NCI-H69 (cell line): ENCODE data around the gene CALCA.
"Not testable (repeated sequence)": the region's sequence is repeated elsewhere in the genome, so short reads cannot be mapped to it uniquely, and the experiment has no call there.

ENCODE experiments used
- DNase-seq: peaks from one replicate; lab custom pipeline; 2025; lab: John Stamatoyannopoulos, UW

CALCA gene, protein sequence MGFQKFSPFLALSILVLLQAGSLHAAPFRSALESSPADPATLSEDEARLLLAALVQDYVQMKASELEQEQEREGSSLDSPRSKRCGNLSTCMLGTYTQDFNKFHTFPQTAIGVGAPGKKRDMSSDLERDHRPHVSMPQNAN

DNA sequence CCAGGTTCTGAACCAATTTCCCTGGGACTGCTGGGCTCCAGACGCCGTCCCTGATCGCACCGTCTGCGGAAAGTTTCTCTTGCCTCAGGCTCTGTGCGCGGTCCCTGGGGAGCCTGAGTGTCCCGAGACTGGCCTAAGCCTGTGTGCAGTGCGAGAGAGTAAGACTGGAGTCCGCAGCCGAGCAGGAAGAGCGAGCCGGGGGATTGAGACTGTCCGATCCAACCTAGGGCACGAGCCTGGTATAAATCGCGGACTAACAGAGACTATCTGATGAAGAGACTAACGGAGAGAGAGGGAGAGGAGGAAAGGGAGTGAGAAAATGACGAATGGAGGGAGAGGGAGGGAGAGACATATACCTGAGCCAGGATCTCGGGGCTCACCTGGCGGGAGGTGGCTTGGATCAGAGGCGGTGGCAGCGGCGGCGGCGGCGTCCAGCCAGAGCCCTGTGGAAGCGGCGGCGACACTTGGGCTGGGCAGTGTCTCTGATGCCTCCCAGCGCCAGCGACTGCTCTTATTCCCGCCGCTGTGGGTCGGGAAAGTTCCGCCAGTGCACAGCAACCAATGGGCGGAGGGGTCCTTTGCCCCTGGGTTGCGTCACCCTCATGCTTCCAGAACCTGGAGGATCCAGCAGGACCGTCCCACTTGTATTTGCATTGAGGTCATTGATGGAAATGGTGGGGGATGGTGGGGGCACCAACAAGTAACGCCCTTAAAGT, at the start of gene CALCA:
CALCA (minus strand) TSS at position 487 of the 716 bp plus-strand sequence. CDS start 1,159 bp downstream, outside the sequence.
- no peak for DNase-seq

DNA sequence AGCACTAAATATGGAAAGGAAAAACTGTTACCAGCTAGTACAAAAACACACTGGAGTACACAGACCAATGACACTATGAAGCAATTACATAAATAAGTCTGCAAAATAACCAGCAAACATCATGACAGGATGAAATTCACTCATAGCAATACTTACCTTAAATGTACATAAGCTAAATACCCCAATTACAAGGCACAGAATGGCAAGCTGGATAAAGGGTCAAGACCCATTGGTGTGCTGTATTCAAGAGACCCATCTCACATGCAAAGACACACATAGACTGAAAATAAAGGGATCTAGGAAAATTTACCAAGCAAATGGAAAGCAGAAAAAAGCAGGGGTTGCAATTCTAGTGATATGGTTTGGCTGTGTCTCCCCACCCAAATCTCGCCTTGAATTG, 44.0 kb upstream of the CALCA start:
- DNase-seq: no peak

DNA sequence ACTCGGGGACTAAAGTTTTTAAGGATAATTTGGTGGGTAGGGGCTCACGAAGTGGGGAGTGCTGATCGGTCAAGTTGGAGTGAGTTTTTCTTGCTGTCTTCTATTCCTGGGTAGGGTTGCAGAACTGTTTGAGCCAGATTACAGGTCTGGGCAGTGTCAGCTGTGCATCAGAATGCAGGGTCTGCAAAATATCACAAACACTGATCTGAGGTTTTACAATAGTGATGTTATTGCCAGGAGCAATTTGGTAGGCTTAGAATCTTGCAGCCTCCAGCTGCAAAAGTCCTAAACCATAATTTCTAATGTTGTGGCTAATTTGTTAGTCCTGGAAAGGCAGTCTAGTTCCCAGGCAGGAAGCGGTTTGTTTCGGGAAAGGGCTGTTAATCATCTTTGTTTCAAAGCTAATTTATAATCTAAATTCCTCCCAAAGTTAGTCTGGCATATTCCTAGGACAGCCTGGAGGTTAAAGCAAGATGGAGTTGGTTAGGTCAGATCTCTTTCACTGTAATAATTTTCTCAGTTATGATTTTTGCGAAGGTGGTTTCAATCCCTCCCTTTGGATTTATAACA, 39.7 kb upstream of the CALCA start:
- no peak for DNase-seq

DNA sequence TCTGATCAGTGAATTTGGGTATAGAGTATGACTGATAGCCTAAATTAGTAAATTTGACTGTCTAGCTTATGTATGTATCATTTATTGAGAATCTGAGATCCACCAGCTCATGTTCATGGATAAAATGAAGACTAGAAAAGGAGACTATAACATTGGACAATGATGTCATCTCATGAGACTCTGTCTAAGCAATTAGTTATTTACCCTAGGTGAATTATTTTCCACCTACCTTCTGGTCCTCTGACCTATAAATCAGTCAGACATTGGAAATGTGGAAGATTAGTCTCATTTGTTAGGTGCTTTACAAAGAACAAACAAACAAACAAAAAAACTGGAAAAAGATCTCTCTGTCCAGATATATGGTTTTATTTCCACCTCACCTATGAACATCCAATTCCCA, 38.7 kb upstream of the CALCA start:
- no peak for DNase-seq

DNA sequence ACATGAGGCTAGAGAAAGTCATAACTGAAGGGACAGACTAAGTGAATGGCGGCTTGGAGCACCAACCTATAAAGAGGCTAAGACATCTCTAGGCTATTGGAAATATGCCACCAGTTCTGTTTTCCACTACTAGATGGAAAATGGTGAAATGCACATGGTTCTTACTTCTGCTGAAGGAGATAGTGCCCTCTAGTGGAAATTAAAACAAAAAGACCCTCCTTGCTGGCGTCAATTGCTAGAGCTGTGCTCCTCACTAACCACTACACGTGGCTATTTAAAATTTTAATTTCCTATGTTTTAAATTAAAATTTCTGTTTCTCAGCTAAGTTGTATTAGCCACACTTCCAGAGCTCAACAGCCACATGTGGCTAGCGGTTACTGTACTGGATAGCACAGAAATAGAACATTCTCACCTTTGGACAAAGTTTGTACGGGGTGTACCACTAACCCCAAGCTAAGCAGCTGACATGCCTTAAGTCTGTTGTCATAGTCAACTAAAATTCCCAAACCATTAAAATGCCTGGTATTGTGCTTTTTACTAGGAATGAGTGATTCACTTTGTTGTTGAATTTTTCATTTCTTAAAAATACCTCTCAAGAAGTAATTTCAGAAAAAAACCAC, 34.1 kb upstream of the CALCA start:
- peak; percentile 67 for DNase-seq

DNA sequence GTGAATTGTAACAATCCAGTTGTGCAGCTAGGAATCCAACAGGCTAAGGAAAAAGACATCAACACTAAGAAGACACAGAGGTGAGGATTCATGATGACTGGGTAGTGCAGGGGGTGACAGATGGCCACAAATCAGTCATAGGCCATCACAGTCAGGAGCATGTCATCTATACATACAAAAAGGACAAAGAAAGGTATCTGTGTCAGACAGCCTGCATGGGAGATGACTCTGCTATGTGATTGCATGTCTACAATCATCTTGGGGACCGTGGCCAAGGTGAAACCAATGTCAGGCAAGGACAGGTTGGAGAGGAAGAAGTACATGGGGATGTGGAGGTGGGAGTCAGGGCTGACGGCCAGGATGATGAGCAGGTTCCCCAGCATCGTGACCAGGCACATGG, 16.0 kb upstream of the CALCA start:
- DNase-seq: not testable (repeated sequence)

DNA sequence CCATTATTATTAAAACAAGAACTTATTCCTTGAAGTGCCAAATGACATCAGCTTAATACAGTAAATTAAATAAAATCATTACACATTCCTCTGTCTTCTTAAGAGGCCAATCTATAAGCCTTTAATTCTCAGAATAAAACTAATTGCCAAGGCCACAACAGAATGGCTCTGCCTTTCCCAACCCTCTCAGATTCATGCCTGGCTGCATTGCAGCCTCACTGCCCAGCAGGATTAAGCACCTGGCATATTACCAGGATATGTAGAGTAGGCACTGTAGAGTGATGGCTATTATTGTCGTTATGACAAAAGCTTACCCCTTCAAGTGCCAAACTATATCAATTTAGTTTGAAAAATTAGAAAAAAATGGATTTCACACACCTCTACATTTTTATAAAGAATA, 9.4 kb upstream of the CALCA start:
- no peak for DNase-seq

DNA sequence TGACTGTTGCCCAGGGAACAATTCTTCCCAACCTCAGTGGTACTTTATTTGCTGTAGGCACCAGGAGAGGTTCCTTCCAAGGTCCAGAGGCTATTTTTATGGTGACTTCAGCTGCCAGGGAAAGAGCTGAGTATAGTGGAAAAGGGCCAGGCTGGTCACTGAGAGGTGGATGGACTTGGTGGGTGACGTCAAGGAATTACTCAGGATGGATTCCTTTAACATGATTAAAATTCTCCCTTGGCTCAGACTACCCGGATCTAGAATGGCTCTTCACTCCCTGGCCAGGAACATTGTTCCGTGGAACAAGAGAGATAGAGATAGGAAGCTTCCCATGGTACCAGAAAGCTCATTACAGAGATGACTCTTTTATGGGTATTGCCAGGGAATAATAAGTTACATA, 8.7 kb upstream of the CALCA start:
- no peak for DNase-seq

DNA sequence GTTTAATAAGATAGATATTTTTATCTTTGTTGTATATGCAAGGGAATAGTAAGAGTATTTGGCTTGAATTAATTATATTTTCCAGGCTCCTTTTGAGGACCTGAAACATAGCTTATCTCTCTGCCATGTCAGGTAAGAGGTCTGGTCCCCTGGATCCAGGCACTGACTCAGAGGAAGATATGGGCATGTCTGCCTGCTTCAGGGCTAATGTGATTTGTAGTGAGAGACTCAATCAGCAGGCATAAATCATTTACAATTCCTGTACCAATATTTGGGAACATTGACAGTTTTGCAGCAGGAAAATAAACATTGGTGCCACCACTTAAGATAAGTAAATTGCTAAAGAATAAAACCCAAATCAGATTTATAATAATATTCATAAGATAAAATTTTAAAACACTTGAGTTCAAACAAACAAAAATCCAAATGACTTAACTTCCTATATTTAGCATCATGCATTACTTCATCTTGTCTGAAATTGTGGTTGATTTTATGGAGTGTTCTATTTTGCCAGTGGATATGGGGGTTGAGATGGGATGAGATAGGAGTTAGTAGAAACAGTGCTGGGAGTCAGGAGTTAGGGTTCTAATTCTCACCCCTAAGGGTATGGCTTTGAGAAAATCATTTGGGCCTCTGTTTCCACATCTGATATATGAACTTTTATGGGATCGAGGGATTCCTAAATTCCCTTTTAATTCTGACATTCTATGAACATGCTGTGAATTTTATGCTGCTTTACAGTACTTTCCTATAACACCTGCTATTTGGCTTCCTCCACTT, 5.1 kb upstream of the CALCA start:
- no peak for DNase-seq

DNA sequence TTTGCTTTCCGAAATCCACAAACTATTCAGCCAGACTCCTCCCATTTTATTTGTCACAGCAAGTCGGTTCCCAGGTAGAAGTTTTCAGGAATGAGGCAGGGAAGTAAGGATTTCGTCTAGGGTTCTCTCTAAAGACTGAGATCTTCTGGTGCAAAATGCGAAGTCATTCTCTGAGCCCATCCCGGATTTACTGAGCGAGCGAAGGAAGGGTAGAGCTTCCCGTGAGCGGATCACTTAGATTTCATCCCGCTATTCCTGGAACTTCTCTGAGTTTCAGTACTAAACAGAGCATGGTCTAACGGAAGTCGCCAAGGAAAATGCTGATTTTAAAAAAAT, 3.1 kb upstream of the CALCA start:
- no peak for DNase-seq

DNA sequence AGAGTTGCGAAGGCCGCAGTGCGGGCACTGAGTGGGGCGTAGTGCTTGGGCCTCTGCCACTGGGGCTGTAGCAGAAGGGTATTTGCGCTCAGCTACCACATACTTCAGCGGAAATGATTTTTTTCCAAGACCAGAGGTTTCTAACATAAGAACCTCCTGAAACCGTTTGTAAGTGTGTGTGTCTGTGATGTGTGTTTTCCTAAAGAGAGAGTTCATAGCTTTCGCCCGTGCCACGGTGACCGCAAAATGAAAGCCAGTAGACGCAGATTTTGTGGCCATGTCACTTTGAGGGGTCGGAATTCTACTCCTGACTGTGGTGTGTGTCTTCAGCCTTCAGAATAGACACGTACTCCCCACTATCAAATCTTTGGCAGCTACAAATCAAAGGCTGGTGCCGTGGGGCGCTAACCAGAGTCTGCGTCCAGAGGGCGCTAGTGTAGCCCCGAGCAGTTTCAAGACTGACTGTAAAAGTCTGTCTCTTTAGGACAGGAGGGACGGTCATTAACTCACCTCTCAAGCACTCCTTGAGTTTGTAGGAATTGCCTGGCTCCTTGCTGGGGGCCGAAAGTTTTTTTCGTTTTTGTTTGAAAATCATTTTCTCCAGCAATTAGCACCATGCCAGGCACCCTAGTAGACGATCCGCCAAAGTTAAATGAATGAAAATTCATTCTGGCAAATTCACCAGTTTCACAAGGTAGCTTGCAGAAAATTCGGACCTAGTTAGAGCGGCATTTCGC, 2.5 kb upstream of the CALCA start:
- no peak for DNase-seq

DNA sequence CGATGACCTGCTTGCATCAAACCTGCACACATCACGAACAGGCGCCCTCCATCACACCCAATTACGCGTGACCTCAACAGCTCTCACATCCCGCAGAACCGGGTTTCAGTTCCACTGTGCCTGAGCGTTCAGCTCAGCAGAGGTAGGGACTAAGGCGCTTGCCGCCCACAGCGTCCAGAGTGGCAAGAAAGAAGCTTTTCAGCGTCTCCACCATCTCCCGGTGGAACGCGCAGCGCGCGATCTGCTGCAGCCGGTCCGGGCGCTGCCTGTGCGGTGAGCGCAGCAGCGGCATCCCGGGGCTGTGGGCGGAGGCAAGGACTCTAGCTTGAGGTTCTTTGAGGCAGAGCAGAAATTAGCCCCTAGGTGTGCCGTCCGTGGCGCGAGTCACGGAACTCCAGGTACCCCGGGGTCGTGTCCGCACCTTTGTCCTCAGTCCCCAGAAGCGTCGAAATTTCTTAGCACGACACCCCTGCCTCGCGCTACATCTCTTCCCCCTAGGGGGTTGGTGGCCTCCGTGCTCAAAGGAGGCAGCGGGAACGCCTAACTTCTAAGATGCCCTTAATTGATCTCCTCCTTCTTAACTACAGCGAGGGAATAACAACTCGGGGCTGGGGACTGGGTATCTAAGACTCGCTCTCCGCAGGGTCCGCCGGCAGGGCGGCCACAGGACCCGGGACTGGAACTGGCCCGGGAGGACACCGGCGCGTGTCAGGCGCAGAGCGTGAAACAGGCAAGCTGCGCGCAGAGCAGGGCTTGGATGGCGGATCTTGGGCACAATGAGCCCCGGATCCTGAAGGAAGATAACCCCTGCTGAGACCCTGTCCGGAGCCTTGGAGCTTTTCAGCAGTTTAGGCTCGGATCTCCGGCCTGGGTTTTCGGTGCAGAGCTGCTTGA, 1.7 kb upstream of the CALCA start:
- no peak for DNase-seq

DNA sequence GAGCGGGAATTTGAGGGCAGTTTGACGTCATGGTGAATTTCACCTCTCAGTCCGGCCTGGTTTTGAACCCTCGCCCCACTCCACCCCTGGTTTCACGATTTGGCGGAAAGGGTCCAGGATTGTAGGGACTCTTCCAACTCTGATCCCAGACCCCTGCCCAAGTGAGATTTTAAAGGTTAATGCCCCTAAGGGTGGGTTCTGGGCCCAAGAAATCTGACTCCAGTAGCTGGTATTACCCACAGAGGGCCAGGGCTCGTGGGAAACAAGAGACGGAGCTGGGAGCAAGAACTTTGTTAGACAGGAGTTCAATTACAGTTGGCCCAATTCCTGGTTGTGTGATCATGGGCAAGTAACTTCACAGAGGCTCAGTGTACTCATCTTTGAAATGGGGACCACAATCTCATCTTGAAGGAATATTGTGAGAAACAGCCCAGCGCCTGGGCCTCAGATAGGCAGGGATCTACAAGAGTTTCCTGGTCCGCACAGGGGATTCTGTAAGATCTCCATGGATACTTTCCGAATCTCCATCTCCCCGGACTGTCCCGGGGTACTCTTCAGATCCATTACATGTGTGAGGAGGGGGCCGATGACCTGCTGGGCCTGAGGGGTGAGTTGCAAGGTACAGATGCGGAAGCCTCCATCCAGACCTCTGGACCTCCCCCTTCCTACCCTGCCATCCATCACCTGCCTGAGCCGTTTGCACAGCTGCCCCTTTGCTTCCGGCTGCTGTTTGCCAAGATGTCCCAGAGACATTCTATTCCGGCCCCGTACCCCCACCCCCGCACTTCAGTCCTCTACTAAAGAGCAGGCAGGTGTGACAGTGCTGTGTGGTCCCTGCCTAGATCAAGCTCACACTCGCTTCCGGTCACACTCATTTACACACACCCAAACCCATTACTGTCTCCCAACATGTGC, 687 bp upstream of the CALCA start:
- peak; percentile 12 for DNase-seq

DNA sequence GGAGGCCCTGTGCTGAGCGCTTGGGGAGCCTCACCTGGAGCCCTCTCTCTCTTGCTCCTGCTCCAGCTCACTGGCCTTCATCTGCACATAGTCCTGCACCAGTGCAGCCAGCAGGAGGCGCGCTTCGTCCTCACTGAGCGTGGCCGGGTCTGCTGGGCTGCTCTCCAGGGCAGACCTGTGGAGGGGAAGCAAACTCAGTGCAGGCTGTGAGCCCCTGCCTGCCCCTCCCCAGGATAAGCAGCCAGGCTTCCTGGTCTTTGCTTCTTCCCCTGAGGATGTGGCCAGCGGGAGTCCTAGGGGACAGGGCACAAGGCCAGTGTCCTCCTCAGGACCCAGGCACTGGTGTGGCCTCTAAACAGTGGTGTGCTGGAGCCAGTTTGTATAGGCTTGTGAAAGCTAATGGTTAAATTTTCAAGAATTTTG, 2.2 kb downstream of the CALCA start:
- DNase-seq: no peak

DNA sequence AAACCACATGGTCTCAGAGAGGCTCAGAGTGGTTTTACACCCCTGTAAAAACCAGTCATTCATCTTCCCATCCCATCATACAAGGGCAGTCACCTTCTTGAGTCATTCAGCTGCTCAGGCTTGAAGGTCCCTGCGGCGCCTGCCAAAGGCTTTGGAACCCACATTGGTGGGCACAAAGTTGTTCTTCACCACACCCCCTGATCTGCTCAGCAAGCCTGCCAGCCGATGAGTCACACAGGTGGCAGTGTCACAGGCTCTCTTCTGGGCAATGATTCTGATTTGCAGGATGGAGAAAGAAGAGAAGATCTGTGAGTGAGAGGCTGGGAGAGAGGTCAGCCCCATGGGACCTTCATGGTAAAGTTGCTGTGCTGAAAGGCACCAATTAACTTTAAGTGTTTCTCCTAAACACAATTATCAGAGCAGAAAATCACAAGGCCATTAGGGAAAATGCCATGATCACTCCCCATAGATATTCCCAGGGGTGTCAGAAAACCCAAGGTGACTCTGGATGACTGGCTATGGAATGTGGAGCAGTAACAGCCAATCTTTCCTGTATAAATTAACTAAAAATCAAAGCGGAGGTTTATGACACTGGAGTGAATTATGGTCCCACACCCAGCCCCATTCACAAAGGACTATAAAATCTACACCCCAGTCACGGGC, 4.4 kb downstream of the CALCA start:
- peak; percentile 57 for DNase-seq

DNA sequence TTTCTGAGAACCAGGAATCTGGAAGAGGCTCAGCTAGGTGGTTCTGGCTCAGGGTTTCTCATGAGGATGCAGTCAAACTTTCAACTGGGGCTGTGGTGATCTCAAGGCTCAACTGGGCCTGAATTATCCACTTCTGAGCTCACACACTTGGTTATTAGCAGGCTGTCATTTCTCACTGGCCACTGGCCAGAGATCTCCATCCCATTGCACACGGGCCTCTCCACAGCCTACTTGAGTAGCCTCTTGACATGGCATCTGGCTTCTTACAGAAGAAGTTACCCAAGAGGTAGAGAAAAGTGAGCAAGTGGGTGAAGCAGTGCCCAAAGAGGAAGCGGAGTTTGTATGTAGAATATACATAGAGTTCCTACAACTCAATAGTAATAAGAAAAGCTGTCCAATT, 16.0 kb downstream of the CALCA start:
- no peak for DNase-seq

DNA sequence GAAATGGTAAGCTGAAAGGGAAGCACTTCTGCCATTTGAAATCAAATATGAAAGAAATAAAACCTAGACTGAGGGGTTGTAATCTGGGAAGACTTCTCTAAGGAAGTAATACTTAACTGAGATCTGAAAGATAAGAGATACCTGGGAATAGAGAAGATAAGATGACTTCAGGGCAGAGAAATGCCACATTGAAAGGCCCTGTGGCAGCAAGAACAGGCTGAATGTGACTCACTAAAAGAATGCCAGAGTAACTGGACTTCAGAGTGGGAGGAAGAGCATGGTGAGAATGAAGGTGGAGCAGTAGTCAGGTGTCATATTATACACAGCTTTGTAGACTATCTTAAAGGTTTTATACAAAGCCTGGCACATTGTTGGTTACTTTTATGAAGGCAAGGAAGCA, 17.6 kb downstream of the CALCA start:
- DNase-seq: no peak

DNA sequence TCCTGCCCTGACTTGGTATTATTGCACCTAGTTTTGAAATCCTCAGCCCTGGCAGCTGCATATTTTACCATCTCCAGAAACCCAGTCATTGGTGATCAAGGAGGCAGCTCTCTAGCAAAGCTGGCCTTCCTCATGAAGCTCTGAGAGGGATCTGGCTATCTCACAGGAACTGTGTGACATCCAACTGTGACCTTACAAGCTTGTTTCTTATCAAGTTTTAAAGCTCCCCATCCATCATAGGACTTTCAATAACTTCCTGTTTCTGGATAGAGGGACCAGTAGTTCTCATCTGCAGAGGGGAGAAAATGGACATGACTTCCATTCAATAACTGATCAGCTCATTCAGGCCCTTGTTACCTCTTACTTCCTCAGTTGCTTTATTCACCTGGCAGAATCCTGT, 18.2 kb downstream of the CALCA start:
- DNase-seq: no peak

DNA sequence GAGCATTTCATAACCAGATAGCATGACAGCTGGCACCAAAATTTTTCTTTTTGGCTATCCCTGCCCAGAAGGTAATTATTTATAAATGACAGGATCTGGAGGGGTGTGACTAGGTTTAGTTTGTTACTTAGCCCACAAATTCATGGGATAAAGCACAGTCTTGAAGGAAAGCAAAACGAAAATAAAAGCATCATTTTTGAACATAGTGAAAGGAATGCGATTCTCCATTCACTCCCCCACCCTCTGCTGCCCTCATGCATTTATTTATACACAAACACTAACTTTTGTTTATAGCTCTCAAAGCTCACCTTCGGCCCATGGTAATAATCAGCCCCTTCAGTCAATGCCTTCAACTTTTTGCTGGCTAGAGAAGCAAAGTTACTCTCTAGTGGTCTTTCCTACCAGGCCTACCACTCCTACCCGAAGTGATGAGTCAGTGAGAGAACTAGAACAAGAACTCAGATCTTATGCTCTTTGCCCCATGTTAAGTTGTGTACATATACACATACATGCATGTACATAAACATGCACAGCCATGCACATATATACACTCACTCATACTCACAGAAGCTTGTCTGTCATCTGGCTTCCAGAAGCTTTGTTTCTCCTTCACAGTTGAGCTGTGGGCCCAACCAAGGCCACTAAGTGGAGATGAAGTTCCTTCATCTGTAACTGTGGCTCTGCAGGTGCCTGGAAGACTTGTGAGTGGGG, 22.6 kb downstream of the CALCA start:
- DNase-seq: no peak
